Left lung (tissue), 10 donors: ENCODE data around the gene EFNB2. TPM values are rescaled to one million over a fixed set of nuclear protein-coding genes. Genes with fewer than 3 reads are reported as not detected.
A peak's percentile ranks its signal among the peaks of the same experiment; 100 is the strongest.

ENCODE experiments used
- ATAC-seq: fragments of 200-7000 bp; cut with Tn5 transposase; one replicate; pipeline ENCODE4 v1.9.1; 2020; ENCODE audit warnings: moderate library complexity
- DNase-seq, 4 donors: peaks; one replicate each; pipeline ENCODE4 v3.0.0-alpha.2; 2013 to 2020
- H3K27ac ChIP-seq, 2 donors: fragments of 200-600 bp; sonication (generic) in 1 of 2; one replicate each; pipeline versions ENCODE4 v1.5.0 to v1.8.0; 2020 to 2021
- H3K27me3 ChIP-seq, 2 donors: fragments of 200-600 bp; sonication (generic) in 1 of 2; one replicate each; pipeline versions ENCODE4 v1.5.0 to v1.8.0; 2020 to 2021
- H3K36me3 ChIP-seq, 2 donors: fragments of 200-600 bp; sonication (generic) in 1 of 2; one replicate each; pipeline versions ENCODE4 v1.5.0 to v1.8.0; 2020 to 2021
- H3K4me1 ChIP-seq, 2 donors: fragments of 200-600 bp; one replicate each; pipeline ENCODE4 v1.8.0; 2021
- H3K4me3 ChIP-seq, 2 donors: fragments of 200-600 bp; sonication (generic) in 1 of 2; one replicate each; pipeline versions ENCODE4 v1.5.0 to v1.8.0; 2020 to 2021; ENCODE audit warnings: mild to moderate bottlenecking in 1 of 2
- H3K9me3 ChIP-seq, 2 donors: fragments of 200-600 bp; sonication (generic) in 1 of 2; one replicate each; pipeline versions ENCODE4 v1.5.0 to v1.8.0; 2020 to 2021
- intact Hi-C, 2 donors: fragments of 100-400 bp; cut with DNase I; formaldehyde crosslinking; loops; one replicate each; pipeline versions ENCODE4 v1.11.2 to v1.14.2; 2022
- polyA plus RNA-seq, 6 donors: library from polyadenylated mRNA; unstranded; fragments of 120-200 nt; gene quantifications; one replicate each; pipeline ENCODE4 v1.2.1, GENCODE V29; 2013; ENCODE audit not compliant: insufficient read length in 6 of 6
- total RNA-seq, 2 donors: library from RNA; stranded (reverse); fragmentation: NEBNext Ultra II Directional; extraction: Animal tissue kit (Norgen Biotek cat#: 25700); gene quantifications; one replicate each; pipeline ENCODE4 v1.2.1, GENCODE V29; 2021
- TF ChIP-seq, protein P1 (sequence below), 2 donors: fragments of 200-600 bp; sonication (generic) in 1 of 2; IDR thresholded peaks; one replicate each; pipeline versions ENCODE4 v1.5.0 to v1.8.0; 2021; ENCODE audit warnings: antibody characterized with exemption in 2 of 2
- donor health status: DM: no; HTN: yes; CAD: no.
- donor health status: DM: no; HTN: no; CAD: no.

EFNB2 gene
- total and polyA plus RNA-seq, 8 donors: 39.6 to 95.6 (median 85.5) TPM

DNA sequence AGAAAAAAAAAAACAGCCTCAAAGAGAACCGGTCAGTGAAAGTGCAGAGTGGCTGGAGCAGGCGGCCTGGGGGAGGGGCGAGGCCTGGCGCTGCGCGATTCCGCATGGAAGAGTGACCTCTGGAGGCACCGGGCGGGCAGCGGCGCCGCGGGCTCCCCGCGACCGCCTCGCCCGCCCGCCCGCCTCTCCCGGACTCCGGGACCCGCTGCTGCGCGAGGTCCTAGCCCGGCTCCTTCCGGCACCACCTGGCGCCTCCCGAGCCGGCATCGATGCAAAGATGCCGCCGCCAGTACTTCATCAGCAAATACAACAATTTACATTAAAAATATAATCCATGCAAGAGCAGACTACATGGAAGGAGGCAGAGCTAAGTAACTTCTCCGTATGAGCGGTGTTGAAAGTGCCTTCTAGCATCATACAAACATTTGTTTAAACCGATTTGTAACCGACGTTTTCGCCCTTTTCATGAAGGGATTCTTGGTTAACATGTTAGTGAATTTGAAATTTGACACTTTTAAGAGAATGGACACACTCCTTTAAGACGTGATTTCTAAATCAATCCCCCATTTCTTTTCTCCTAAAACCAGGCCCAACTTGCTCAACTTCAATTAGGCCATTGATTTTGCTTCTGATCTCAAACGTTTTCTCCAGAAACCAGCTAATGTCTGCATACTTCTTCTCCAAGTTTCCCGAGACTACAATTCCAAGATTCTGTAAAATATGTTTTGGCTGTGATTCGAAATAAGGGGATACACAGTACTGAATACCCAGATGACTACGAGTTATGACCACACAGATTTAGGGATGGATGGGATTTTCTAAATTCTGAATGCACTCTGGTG, 2.1 kb downstream of the EFNB2 start:
- intact Hi-C loops: loop anchor here in 1 of 2 donors (10.0 kb wide), 2 partner anchors 381 to 449 kb away; no protein-coding TSS in a partner anchor

DNA sequence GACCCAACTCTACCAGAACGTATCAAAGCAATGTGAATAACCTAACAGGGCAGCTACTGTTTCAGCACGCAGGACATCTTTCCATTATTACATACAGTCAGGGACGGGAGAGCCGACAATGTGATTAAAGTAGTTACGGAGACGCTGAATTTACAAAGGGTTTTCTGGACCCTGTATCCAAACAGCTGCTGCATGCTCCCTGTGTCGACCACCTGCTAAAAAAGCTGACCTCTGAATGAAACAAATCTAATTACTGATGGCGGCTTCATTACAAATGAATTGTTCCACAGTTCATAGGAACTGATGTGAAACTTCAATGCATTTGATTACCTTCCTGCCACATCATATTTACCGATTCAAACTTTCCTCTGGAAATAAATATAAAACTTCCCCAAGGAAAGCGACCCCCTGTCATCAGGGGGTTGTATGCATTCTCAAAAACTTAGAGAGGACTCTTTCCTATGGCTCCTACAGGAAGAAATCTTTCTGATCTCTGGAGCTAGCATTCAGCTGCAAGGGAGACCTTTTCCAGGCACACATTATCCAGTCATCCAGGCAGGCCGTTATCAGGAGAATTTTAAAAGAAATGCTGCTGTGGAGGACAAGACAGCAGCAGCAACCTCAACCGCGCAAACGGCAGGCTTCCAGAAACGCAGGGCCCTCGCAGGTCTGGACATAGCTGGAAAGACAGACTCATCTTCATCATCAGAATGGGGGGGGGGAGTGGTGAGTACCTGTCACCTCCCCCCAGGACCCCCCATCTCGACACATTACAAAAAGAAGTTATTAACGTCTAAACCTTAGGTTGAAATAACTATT, 3.1 kb downstream of the EFNB2 start:
- Histone ChIP-seq H3K27ac (peak overlapping the region; percentile 81 to 86), H3K4me3 (peak overlapping the region; percentile 52 to 65), H3K9me3 (no peaks in the 10 kb centered on the region), H3K4me1 (peaks cover 0 to 30% of the 10 kb centered on the region in 2 donors), H3K36me3 (no peaks in the 10 kb centered on the region), H3K27me3 (peaks cover 0 to 53% of the 10 kb centered on the region in 2 donors)
- intact Hi-C loops: loop anchor here in 1 of 2 donors (10.0 kb wide), 2 partner anchors 382 to 448 kb away; no protein-coding TSS in a partner anchor
- ATAC-seq: no peak
- DNase-seq: no peak
- TF ChIP-seq, protein P1, sequence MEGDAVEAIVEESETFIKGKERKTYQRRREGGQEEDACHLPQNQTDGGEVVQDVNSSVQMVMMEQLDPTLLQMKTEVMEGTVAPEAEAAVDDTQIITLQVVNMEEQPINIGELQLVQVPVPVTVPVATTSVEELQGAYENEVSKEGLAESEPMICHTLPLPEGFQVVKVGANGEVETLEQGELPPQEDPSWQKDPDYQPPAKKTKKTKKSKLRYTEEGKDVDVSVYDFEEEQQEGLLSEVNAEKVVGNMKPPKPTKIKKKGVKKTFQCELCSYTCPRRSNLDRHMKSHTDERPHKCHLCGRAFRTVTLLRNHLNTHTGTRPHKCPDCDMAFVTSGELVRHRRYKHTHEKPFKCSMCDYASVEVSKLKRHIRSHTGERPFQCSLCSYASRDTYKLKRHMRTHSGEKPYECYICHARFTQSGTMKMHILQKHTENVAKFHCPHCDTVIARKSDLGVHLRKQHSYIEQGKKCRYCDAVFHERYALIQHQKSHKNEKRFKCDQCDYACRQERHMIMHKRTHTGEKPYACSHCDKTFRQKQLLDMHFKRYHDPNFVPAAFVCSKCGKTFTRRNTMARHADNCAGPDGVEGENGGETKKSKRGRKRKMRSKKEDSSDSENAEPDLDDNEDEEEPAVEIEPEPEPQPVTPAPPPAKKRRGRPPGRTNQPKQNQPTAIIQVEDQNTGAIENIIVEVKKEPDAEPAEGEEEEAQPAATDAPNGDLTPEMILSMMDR (IDR thresholded peaks at IDR 0.05): no peak

More for the DNA sequence above, 2.1 kb downstream of the EFNB2 start:
- no peaks in the 10 kb centered on the region for H3K36me3 ChIP-seq
- H3K27me3 ChIP-seq: peaks cover 0 to 53% of the 10 kb centered on the region in 2 donors
- peak; percentile 69 for ATAC-seq
- H3K27ac ChIP-seq: peak overlapping the region; percentile 81 to 86
- TF ChIP-seq, protein P1 (IDR thresholded peaks at IDR 0.05): peak; percentile 52 to 63
- H3K4me3 ChIP-seq: peak overlapping the region; percentile 52 to 65
- H3K9me3 ChIP-seq: no peaks in the 10 kb centered on the region
- H3K4me1 ChIP-seq: peaks cover 0 to 30% of the 10 kb centered on the region in 2 donors
- DNase-seq: peak; percentile 83 to 94 (median 88)

DNA sequence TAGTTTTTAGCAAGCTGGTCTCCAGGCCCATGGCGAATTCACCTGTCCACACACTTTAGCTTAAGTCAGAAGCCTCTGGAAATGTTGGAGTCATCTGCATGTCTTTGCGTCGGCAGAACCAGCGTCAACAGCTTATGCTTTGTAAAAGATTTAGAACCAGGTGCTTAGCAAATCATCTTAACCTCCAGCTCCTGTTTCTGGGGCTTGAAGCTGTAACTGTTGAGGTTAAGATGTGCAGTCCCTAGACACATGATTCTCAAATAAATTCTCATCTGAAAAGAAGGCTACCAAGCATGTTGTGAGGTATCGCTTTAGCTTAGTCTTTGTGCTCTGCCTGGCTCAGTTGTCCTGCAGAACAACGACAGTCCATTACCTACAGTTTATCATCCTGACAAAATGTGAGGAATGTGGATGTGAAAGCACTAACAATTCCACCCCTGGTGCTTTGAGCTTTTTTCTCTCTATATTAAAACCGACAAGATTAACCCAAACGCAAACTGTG, 4.4 kb downstream of the EFNB2 start:
- peak overlapping the region; percentile 1 to 65 for H3K4me3 ChIP-seq

DNA sequence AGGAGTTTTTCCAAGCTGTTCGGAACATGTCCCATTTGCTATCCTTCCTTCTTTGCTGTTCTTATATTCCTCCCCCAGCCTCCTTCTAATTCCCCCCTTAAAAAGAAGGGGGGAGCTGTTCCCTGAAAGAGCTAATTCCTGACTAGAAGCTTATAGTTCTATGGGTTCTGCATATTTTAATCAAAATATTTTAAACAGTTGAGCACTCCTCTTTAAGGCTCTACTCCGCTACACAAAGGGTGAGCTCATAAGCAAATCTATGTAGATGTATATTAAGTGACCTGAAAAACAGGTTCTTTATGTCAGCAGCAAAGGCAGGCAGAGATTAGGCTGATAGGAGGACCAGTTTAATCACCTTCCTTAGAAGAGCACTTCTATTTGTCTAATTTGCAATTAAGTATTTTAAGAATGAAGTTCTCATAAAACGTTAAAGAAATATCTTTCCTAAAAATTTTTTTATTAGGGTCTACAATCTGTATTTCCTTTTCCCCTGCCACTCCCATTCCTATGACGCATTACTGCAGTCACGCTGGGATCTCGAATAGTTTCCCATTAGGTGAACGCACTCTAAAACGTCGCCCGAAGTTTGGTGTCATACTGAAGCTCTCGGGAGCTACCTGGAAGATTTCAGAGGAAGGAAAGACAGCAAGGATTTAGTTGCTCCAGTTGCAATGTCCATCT, 5.2 kb downstream of the EFNB2 start:
- TF ChIP-seq, protein P1 (IDR thresholded peaks at IDR 0.05): no peak
- Histone ChIP-seq H3K4me3 (peak overlapping the region; percentile 1 to 65), H3K36me3 (no peaks in the 10 kb centered on the region), H3K4me1 (peaks cover 0 to 29% of the 10 kb centered on the region in 2 donors), H3K27me3 (peaks cover 0 to 51% of the 10 kb centered on the region in 2 donors), H3K9me3 (no peaks in the 10 kb centered on the region), H3K27ac (peak overlapping the region; percentile 48 to 86)
- intact Hi-C loops: loop anchor here in 1 of 2 donors (10.0 kb wide), 2 partner anchors 384 to 446 kb away; no protein-coding TSS in a partner anchor
- ATAC-seq: no peak
- peak in 2 of 4 donors; percentile 39 to 63 for DNase-seq

More for the DNA sequence above, 4.4 kb downstream of the EFNB2 start:
- intact Hi-C loops: loop anchor here in 1 of 2 donors (10.0 kb wide), 2 partner anchors 384 to 446 kb away; no protein-coding TSS in a partner anchor
- Histone ChIP-seq H3K27ac (peak overlapping the region; percentile 48 to 86), H3K4me1 (peaks cover 0 to 26% of the 10 kb centered on the region in 2 donors), H3K36me3 (no peaks in the 10 kb centered on the region), H3K27me3 (peaks cover 0 to 53% of the 10 kb centered on the region in 2 donors), H3K9me3 (no peaks in the 10 kb centered on the region)
- DNase-seq: no peak
- no peak for ATAC-seq
- TF ChIP-seq, protein P1 (IDR thresholded peaks at IDR 0.05): no peak
